Parathyroid adenoma (tissue), 2 donors: ENCODE measurements around the gene KRT16.

Experiments
- H2AFZ ChIP-seq: fragments of 300-600 bp; sonication (generic); one replicate; pipeline ENCODE4 v1.7.0; 2017; ENCODE audit warnings: antibody characterized with exemption, mild to moderate bottlenecking
- H3K27ac ChIP-seq: fragments of 300-600 bp; sonication (generic); one replicate; pipeline ENCODE4 v1.7.0; 2017
- H3K27me3 ChIP-seq: fragments of 300-600 bp; sonication (generic); one replicate; pipeline ENCODE4 v1.7.0; 2017; ENCODE audit warnings: low read length; ENCODE audit not compliant: control insufficient read depth, insufficient read depth
- H3K36me3 ChIP-seq: fragments of 300-600 bp; sonication (generic); one replicate; pipeline ENCODE4 v1.7.0; 2017; ENCODE audit warnings: low read length; ENCODE audit not compliant: control insufficient read depth, insufficient read depth
- H3K4me1 ChIP-seq: fragments of 300-600 bp; sonication (generic); one replicate; pipeline ENCODE4 v1.7.0; 2017; ENCODE audit warnings: control low read depth
- H3K4me2 ChIP-seq: fragments of 300-600 bp; sonication (generic); one replicate; pipeline ENCODE4 v1.7.0; 2017; ENCODE audit warnings: low read length
- H3K4me3 ChIP-seq: fragments of 300-600 bp; sonication (generic); one replicate; pipeline ENCODE4 v1.7.0; 2017; ENCODE audit warnings: low read depth, low read length
- H3K79me2 ChIP-seq: fragments of 300-600 bp; sonication (generic); one replicate; pipeline ENCODE4 v1.7.0; 2017; ENCODE audit warnings: control low read depth
- H3K9ac ChIP-seq: fragments of 300-600 bp; sonication (generic); one replicate; pipeline ENCODE4 v1.7.0; 2017; ENCODE audit warnings: mild to moderate bottlenecking
- H3K9me3 ChIP-seq: fragments of 300-600 bp; sonication (generic); one replicate; pipeline ENCODE4 v1.7.0; 2017; ENCODE audit warnings: low read length; ENCODE audit not compliant: control insufficient read depth
- TF ChIP-seq, protein P1 (sequence below): fragments of 300-600 bp; sonication (generic); IDR thresholded peaks from one replicate; pipeline ENCODE4 v1.7.0; 2017; ENCODE audit warnings: antibody characterized with exemption, mild to moderate bottlenecking
- donor health status: primary hyperparathyroidism.

KRT16 gene

DNA sequence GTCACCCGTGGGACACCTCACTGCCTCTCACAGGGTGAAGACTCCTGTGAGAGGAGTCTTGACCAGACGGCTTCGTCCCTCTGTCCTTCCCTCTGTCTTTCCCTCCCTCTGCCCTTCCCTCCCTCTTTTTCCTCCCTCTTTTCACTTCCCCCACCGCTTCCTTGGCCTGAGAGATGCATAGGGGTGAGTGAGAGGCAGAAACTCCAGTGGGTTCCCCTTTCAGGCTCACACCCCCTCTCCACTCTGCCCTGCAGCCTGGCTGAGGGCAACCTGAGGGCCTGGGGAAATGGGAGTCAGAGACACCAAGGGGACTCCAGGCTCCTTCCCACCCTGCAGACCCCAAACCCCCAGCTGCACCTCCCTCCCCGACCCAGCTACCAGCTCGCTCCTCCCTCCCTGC lies 26.4 kb upstream of the KRT16 start:
- no peaks in the 10 kb centered on the region for H3K4me1 ChIP-seq
- H3K4me3 ChIP-seq: no peak overlapping the region
- no peak overlapping the region for H3K9ac ChIP-seq
- no peak overlapping the region for H2AFZ ChIP-seq
- H3K9me3 ChIP-seq: no peaks in the 10 kb centered on the region
- no peaks in the 10 kb centered on the region for H3K36me3 ChIP-seq
- TF ChIP-seq, protein P1, sequence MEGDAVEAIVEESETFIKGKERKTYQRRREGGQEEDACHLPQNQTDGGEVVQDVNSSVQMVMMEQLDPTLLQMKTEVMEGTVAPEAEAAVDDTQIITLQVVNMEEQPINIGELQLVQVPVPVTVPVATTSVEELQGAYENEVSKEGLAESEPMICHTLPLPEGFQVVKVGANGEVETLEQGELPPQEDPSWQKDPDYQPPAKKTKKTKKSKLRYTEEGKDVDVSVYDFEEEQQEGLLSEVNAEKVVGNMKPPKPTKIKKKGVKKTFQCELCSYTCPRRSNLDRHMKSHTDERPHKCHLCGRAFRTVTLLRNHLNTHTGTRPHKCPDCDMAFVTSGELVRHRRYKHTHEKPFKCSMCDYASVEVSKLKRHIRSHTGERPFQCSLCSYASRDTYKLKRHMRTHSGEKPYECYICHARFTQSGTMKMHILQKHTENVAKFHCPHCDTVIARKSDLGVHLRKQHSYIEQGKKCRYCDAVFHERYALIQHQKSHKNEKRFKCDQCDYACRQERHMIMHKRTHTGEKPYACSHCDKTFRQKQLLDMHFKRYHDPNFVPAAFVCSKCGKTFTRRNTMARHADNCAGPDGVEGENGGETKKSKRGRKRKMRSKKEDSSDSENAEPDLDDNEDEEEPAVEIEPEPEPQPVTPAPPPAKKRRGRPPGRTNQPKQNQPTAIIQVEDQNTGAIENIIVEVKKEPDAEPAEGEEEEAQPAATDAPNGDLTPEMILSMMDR: no peak
- H3K27ac ChIP-seq: no peak overlapping the region
- H3K4me2 ChIP-seq: no peak overlapping the region
- H3K79me2 ChIP-seq: no peaks in the 10 kb centered on the region
- no peaks in the 10 kb centered on the region for H3K27me3 ChIP-seq

DNA sequence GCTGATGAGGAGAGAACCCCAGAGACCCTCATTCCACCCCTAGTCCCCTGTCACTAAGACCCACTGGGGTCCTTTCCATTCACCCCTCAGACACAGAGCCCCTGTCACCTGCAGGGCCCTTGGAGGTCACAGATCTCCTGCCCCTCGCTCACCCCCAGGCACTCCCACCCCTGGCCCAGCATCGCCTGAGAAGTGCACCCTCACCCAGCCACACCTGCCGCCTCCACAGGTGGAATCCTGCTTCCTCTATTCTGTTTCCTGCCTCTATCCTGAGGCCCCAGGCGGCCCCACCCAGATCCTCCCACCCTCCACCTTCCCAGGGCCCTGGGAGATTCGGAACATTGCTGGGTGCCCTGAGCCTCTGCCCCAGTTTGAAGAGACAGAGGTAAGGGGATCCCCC lies 25.6 kb upstream of the KRT16 start:
- Histone ChIP-seq H3K9me3 (no peaks in the 10 kb centered on the region), H3K4me1 (no peaks in the 10 kb centered on the region), H3K9ac (no peak overlapping the region), H3K27me3 (no peaks in the 10 kb centered on the region), H3K27ac (no peak overlapping the region), H3K4me2 (no peak overlapping the region), H3K4me3 (no peak overlapping the region), H3K36me3 (no peaks in the 10 kb centered on the region), H2AFZ (no peak overlapping the region), H3K79me2 (no peaks in the 10 kb centered on the region)
- TF ChIP-seq, protein P1: no peak

DNA sequence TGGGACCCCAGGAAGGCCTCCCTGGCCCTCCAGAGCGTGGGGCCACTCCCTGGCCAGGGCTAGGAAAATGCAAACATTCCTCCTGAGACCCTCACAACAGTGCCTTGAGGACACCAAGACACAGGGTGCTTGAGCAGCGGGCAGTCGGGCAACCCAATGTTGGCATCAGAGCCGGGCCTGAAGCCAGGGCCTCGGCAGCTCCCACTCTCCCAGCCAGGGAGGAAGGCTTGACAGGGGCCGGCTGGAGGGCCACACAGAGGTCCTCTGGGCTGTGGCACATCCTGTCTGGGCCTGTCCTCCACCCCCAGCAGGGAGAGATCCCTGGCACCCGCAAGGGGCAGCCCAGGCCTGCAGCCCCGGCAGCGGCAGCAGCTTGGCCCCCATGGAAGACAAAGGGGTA lies 24.1 kb upstream of the KRT16 start:
- Histone ChIP-seq H3K9me3 (no peaks in the 10 kb centered on the region), H3K36me3 (no peaks in the 10 kb centered on the region), H3K4me1 (no peaks in the 10 kb centered on the region), H3K27ac (no peak overlapping the region), H3K27me3 (no peaks in the 10 kb centered on the region), H3K79me2 (no peaks in the 10 kb centered on the region), H2AFZ (no peak overlapping the region), H3K4me3 (no peak overlapping the region), H3K9ac (no peak overlapping the region), H3K4me2 (no peak overlapping the region)
- TF ChIP-seq, protein P1: no peak

DNA sequence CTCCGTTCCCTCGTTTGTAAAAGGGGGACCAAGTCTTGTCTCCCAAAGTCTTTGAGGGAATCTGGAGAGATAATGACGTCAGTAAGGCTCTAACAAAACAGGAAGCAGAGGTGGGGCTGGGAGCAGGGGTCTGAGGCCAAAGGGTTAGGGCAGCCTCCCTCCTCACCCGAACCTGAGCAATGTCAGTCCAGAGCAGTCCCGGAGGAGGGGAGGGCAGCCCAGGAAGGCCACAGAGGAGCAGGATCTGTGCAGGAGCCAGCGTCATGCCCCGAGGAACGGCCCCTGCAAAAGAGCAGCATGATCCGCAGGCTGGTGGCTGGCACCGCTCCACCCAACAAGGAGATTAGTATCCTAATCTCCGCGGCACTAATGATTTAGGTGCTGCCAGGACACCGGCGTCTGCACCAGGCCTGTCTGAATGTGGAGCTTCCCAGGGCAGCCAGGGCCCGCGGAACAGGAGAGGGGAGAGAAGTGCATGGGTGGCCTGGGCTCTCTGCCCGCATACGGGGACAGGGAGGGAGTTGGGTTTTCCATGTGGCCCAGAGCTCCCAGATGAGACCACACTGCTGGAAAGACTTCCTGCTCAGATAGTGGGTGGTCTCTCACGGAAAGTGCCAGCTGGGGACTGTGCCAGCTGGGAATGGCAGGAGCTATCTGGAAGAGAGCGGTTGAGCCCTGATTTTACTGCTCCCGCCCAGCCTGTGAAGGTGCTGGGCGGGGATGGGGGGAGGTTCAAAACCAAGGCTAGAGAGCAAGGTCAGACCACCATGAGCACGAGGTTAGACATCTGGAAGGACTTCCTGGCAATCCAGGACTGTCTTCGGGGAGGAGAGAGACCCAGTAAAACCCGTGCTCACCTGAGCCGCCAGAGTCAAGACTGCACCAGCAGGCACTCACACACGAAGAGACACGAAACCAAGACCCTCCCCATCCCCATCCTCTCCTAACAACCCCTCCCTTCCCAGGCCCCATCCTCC lies 22.8 kb upstream of the KRT16 start:
- Histone ChIP-seq H3K9me3 (no peaks in the 10 kb centered on the region), H3K4me1 (no peaks in the 10 kb centered on the region), H3K27me3 (no peaks in the 10 kb centered on the region), H3K79me2 (no peaks in the 10 kb centered on the region), H3K36me3 (no peaks in the 10 kb centered on the region), H3K9ac (no peak overlapping the region), H3K4me3 (no peak overlapping the region), H3K4me2 (no peak overlapping the region), H3K27ac (no peak overlapping the region), H2AFZ (no peak overlapping the region)
- TF ChIP-seq, protein P1: no peak

DNA sequence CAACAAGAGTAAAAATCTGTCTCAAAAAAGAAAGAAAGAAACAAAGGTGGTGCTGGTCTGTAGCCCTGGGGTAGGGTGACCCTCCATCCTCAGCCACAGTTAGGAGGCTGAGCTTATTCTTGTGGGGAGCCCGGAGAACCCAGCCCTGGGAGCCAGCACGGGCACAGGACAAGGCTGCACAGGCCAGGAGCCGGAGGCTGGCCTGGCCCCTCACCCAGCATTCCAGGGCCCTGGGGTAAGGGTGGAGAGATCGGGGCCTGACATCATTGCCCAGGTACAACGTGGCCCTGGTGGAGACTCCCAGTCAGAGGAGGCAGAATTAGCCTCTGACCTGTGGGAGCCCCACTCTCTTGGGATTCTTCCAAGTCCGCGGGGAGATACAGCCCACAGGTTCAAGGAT lies 22.1 kb upstream of the KRT16 start:
- Histone ChIP-seq H3K27ac (no peak overlapping the region), H3K9me3 (no peaks in the 10 kb centered on the region), H2AFZ (no peak overlapping the region), H3K36me3 (no peaks in the 10 kb centered on the region), H3K4me1 (no peaks in the 10 kb centered on the region), H3K79me2 (no peaks in the 10 kb centered on the region), H3K27me3 (no peaks in the 10 kb centered on the region), H3K4me3 (no peak overlapping the region), H3K4me2 (no peak overlapping the region), H3K9ac (no peak overlapping the region)
- TF ChIP-seq, protein P1: no peak
